Activated CD4-positive, alpha-beta T cell treated with anti-CD3 and anti-CD28 coated beads for 4 hours (primary cell): ENCODE results near the gene GNB1L.

Source experiments
- DNase-seq, 2 donors: peaks; one replicate each; pipeline ENCODE4 v3.0.0-alpha.2; 2020

The GNB1L gene

GRCh38 chr22:19772673-19773469 is 81.8 kb downstream of the GNB1L start:
- no peak for DNase-seq

GRCh38 chr22:19772422-19772672 is 82.3 kb downstream of the GNB1L start:
- no peak for DNase-seq

- no peak for DNase-seq
These were observed 84.1 kb downstream of the GNB1L start for GRCh38 chr22:19770349-19771220.

- DNase-seq, result no peak
These were observed 85.3 kb downstream of the GNB1L start for GRCh38 chr22:19769393-19769715.

GRCh38 chr22:19767427-19768341 is 87.0 kb downstream of the GNB1L start:
- DNase-seq, result no peak

GRCh38 chr22:19766511-19767426 is 87.9 kb downstream of the GNB1L start:
- peak; percentile 36 to 42 for DNase-seq

- no peak for DNase-seq
These were observed 88.5 kb downstream of the GNB1L start for GRCh38 chr22:19766240-19766510.

- no peak for DNase-seq
These were observed 89.0 kb downstream of the GNB1L start for GRCh38 chr22:19765477-19766239.

- no peak for DNase-seq
These were observed 89.8 kb downstream of the GNB1L start for GRCh38 chr22:19764636-19765476.

- no peak for DNase-seq
These were observed 90.4 kb downstream of the GNB1L start for GRCh38 chr22:19764299-19764593.

GRCh38 chr22:19763458-19764298 is 91.0 kb downstream of the GNB1L start:
- DNase-seq, result no peak

GRCh38 chr22:19762568-19763457 is 91.9 kb downstream of the GNB1L start:
- no peak for DNase-seq

- no peak for DNase-seq
These were observed 92.7 kb downstream of the GNB1L start for GRCh38 chr22:19761725-19762567.

- DNase-seq, result no peak
These were observed 93.5 kb downstream of the GNB1L start for GRCh38 chr22:19760951-19761724.

GRCh38 chr22:19760058-19760950 is 94.4 kb downstream of the GNB1L start, which contains the start of gene TBX1:
Gene TBX1 (plus strand): TSS chr22:19760778. CDS start chr22:19760844, 66 bp downstream.
- no peak for DNase-seq
